Fibroblast of the conjunctiva (primary cell): Measurements from ENCODE around the gene SERPINA5.
"Not testable (repeated sequence)": the region's sequence is repeated elsewhere in the genome, so short reads cannot be mapped to it uniquely, and the experiment has no call there.

Experiments
- DNase-seq: peaks from one replicate; pipeline ENCODE4 v3.0.0-alpha.2; 2010; ENCODE audit warnings: low read depth

Gene SERPINA5

GRCh38 chr14:94598816-94599655 lies 17.8 kb downstream of the SERPINA5 start:
- DNase-seq, result peak; percentile 94

GRCh38 chr14:94599656-94600004 lies 18.4 kb downstream of the SERPINA5 start:
- DNase-seq, result no peak

DNA sequence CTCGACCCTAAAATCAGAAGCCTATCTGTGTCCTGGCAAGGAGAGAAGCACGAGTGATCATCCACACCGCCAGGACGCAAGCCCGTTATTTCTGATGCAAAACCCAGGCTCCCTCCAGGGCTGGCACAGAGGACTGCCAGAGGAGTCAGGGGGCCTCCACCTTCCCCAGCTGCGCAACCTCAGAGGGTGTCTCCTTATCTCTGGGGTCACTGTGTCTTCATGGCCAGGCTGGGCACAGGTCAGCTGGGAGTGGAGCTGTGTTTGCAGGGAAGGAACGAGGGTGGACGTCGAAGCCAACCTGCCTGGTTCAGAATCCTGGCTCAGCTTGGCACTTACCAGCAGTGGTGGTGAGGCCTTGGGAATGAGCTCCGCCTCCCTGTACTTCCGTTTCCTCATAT lies 18.9 kb downstream of the SERPINA5 start:
- no peak for DNase-seq

DNA sequence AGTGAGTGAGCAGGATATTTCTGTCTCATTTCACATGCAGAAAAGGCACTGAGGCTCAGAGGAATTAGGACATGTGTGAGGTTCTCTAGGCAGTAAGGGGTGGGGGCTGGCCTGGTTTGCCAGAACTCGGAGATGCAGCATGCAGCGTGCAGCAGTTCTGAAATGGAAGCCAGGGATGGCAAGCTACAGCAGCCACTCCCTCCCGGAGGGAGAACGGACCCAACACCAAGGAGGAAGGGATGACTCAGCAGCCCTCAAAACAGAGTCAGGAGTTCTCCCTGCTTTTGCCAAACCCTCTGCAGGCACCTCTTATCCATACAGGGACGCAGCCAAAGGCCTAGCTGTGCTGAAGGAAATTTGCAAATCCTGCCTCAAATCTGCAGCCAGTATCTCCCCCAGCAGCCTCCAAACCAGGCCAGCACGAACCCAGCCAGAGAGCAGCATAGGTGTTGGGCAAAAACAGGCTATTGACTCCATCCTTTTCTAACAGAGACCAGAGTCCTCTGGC lies 20.7 kb downstream of the SERPINA5 start:
- DNase-seq, result peak; percentile 90

GRCh38 chr14:94602722-94603121 lies 21.5 kb downstream of the SERPINA5 start:
- DNase-seq, result no peak

DNA sequence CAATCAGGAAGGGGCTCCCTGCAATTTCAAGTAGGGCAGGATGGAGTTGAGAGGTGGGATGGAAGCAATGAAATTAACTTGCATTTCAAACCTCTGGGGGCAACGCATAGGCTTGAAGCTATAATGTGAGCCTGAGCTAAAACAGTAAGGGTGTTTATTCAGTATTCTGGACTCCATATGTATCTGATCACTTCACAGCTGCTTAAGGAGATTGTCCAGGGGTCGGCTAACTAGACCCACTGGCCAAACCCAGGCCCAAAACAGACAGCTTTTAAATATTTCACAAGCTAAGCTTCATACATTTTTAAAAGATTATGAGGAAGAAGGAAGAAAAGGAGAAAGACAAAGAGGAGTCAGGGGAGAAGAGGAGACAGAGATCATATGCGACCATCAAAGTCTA lies 24.1 kb downstream of the SERPINA5 start:
- no peak for DNase-seq

- not testable (repeated sequence) for DNase-seq
These were observed 27.7 kb downstream of the SERPINA5 start for GRCh38 chr14:94608966-94609365.

DNA sequence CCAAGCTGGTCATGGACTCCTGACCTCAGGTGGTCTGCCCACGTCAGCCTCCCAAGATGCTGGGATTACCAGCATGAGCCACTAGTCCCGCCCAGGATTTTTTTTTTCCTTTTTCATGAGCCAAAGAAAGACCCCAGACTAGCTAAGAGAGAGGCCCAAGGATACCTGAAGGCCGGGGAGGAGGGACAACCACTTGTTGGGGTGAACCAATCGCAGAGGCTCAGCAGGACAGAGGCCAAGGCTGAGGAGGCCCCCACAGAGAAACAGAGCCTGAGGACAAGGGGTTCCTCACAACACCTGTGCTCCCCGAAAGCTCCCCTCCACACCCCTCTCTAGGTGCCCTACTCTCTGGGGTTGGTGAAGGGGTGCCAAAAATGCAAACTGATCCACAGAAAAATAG lies 30.0 kb downstream of the SERPINA5 start:
- DNase-seq, result no peak

- DNase-seq, result no peak
These were observed 30.9 kb downstream of the SERPINA5 start, which contains the start of gene SERPINA3 for GRCh38 chr14:94612174-94612573. SERPINA3 (plus strand) TSS chr14:94612391; CDS start chr14:94614442, 2,051 bp downstream.

DNA sequence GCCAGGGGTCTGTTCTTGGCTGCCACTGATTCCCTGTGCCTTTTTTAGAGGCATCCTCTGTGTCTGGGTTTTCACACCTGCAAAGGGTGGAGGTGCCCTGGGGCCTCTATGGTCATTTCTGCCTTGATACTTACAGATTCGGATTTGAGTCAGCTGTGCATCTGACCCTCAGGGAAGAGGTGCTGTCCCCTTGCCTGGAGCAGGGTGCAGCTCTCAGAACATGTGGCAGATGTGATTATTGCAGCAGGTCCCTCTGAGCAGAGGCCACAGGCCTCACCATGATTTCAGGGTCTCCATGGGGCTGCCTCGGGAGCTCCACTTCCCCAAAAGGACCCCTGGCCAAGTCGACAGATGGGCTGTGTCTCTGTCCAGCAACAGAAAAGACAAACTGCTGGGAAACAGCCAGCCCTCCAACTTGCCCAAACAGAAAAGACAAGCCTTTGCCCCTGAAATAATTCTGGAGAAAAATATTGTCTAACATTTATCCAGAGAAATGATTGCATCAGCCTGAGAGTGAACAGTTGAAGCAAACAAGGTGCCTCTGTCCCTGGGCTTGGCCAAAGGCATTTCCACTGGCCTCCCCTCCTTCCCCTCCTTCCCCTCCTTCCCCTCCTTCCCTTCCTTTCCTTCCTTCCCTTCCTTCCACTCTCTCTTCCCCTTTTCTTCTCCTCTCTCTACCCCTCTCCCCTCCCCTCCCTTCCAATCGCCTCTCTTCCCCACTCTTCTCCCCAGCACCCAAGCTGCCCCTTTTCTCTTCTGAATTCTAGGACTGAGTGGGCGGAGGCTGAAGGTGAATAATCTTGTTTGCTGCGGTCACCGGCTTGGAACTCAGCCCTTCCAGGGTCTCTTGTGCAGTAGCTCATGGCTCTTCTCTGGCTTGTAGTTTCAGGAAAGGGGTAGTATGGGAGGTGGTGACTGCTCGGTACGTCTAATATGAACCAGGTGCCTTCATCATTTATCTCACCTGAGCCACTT lies 31.6 kb downstream of the SERPINA5 start:
- no peak for DNase-seq

GRCh38 chr14:94613720-94614644 lies 32.8 kb downstream of the SERPINA5 start:
- no peak for DNase-seq

GRCh38 chr14:94614802-94615201 lies 33.6 kb downstream of the SERPINA5 start:
- no peak for DNase-seq

DNA sequence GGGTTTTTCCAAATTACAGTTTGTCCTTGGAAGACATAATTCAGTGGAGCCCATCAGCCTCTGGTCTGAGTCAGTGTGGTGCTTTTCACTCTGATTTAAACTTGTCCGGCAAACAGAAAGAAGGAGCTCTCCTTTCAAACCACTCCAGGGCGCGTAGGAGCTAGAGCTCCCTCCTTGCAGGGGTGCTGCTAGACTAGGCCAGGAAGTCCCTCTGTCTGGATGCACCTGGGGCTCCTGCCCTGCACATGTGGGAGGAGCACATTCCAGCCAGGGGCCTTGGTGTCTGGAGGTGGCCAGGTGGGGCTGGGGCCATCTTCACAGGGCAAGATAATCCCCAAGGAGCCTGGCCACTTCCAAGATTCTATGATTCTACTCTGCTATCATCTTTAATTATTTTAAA lies 34.0 kb downstream of the SERPINA5 start:
- DNase-seq, result no peak

GRCh38 chr14:94615823-94616570 lies 34.8 kb downstream of the SERPINA5 start:
- DNase-seq, result no peak

GRCh38 chr14:94617366-94617941 lies 36.2 kb downstream of the SERPINA5 start:
- no peak for DNase-seq

DNA sequence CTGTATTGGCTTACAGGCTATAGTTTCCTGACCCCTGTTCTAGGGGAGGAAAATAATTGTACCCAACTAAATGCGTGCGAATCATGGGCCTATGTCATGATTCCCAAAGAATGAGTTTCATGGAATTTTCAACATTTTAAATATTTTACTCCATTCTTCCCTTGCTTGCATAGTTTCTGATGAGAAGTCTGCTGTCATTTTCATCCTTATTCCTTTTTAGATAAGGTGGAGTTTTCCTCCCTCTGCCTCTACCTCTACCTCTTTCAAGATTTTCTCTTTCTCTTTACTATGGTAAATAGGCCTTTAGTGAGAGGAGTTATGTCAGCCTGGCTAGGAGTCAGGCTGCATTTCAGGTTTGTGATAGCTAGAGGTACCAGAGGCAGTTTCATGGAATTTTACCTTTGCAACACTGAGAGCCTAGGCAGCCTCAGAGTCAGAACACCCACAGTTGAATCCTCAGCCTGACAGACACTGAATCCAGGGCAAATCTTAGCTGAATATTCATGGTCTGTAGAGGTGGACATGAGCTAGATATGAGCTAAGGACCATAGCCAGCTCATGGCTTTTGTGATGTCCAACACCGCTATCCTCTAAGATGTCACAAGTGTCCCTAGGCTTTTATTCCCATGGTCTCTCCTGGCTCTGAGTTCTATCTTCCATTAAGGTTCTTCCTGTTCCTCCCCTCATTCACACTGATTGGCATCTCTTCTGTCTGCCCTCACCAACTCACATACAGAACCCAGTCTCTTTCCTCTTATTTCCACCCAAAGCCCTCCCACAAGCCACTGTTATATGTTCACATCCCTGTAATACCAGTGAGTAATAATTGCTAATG lies 37.0 kb downstream of the SERPINA5 start:
- DNase-seq, result no peak

GRCh38 chr14:94619297-94619696 lies 38.1 kb downstream of the SERPINA5 start:
- no peak for DNase-seq

- DNase-seq, result no peak
These were observed 39.4 kb downstream of the SERPINA5 start for GRCh38 chr14:94620597-94620996.

DNA sequence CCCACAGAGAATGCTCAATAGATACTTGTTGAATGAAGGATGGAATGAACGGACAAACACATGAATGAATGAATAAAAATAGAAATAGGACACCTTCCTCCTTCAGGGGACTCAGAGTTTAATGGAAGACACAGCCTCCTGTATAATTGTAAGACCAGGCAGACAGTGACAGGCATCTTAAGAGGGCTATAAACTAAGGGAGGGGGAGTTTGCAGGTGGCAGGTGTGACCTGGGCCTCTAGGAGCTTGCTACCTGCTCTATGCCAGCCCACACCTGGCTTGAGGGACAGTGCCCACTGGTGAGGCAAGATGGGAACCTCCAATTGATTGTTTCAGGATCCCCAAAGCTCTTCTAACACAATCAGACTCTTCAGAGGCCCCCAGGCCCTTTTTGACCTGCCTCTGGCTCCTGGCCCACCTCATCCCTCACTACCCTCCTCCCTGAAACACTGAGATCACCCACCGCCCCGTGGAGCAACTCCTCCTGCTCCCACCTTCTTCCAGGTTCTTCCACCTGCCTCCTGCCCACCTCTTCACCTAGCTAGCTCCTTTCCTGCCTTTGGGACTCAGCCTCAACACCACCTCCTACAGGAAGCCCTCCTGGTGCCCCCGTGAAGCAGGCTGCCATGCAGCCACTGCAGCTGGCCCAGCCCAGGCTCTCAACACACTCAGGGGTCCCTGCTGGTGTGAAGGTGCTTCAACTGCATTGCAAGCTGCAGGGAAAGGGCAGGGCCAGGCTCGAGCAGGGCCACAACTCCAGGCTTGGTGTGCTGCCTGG lies 40.3 kb downstream of the SERPINA5 start:
- DNase-seq, result no peak
